ENCODE measurements around the gene NTM.

DNA sequence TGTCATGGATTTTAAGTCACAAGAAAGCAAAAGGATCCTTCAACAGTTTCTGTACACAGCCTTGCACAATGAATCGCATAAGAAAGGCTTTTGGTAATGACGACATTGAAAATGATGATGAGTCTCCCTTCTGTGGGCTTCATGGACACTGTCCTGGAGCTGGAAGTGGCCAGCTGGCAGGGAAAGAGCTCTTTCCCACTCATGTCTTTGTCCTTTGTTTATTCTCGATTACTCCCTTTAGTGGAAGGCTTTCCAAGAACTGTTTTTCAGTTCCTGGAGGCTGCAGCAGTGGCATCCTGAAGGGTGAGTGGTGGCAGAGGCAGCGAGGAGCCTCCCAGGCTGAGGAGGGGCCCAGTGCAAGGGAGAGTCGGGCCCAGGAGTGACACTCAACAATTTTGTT is 505.2 kb downstream of the NTM start:
- TF ChIP-seq, protein P1, sequence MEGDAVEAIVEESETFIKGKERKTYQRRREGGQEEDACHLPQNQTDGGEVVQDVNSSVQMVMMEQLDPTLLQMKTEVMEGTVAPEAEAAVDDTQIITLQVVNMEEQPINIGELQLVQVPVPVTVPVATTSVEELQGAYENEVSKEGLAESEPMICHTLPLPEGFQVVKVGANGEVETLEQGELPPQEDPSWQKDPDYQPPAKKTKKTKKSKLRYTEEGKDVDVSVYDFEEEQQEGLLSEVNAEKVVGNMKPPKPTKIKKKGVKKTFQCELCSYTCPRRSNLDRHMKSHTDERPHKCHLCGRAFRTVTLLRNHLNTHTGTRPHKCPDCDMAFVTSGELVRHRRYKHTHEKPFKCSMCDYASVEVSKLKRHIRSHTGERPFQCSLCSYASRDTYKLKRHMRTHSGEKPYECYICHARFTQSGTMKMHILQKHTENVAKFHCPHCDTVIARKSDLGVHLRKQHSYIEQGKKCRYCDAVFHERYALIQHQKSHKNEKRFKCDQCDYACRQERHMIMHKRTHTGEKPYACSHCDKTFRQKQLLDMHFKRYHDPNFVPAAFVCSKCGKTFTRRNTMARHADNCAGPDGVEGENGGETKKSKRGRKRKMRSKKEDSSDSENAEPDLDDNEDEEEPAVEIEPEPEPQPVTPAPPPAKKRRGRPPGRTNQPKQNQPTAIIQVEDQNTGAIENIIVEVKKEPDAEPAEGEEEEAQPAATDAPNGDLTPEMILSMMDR (IDR thresholded peaks at IDR 0.05; ENCODE audit: insufficient read depth, low read length) = no peak
- no peak for TF ChIP-seq POLR2AphosphoS5 (IDR thresholded peaks at IDR 0.05; ENCODE audit: low read depth)
- TF ChIP-seq REST (IDR thresholded peaks at IDR 0.05; ENCODE audit: insufficient replicate concordance, low read depth) = no peak
- TF ChIP-seq GABPA (IDR thresholded peaks at IDR 0.05; ENCODE audit: low read depth) = no peak
- TF ChIP-seq SPI1 (IDR thresholded peaks at IDR 0.05; ENCODE audit: borderline replicate concordance, low read depth) = no peak
